ENCODE data around the gene ROR2.

The ROR2 gene

DNA sequence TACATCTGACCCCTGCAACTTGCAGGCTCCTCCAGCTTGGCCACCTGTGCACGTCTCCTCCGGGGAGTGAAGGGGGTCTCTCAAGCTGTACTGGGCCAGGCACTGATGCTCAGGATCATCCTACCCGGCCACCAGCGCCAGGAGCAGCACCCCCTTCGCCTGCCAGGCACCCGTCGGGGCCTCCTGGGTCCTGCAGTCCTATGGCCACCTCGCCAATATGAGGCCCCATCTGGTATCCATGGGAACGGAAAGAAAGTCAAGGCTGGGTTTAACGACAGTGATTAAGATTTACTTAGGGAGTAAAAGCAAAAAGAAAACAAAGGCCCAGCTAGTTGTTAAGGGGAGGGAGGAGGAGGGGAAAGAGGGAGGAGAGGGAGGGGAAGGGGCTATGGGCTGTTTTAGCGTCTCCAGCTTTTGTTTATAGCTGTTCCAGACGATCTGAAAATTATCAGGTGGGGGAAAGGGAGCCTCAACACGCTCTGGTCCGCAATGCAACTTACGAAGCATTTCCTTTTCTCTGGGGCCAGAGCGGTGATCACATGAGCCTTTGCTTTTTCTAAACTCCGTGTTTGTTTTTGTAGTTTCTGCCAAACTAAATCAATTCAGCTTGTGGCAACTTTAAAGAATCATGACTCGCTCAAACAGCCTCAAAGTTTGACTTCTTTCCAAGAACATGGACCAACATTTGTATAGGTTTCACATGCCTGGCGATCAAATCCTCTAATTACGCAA is 132.4 kb downstream of the ROR2 start:
- DNase-seq (ENCODE audit: low read depth in 2 of 2), result no peak

DNA sequence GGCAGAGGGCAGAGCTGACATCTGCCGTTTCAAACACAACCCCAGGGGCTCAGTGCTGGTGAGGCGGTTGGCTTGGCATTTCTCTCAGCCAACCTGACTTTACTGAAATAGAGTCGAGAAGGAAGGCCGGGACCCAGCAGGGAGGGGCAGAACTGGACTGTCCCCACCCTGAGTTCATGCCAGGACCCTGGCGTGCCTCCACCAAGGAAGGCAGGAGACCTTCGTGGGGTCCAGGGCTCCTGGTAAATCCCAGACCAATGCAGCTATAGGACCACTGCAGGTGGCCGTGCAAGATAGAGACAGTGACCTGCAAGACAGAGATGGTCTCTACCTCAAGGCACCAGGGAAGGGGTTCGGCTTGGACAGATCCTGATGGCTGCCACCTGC is 132.9 kb downstream of the ROR2 start:
- DNase-seq (ENCODE audit: low read depth in 2 of 2), result no peak

DNA sequence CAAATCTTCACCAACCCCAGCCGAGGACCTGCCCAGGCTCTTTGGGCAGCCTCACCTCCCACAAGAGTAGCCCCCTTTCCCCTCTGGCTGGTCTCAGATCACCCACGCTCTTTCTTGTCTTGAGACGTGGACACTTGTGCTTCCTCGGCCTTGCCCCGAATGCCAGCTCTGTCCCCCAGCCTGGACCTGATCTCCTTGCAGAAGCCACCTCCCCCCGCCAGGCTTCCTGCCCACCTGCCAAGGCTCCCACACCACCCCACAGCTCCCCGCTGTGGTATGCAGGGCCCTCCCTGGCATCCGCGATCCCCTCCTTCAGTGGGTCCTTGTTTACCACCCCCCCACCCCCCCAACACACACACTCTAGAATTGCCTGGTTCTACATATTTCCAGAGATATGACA is 133.7 kb downstream of the ROR2 start:
- no peak for DNase-seq (ENCODE audit: low read depth in 2 of 2)

DNA sequence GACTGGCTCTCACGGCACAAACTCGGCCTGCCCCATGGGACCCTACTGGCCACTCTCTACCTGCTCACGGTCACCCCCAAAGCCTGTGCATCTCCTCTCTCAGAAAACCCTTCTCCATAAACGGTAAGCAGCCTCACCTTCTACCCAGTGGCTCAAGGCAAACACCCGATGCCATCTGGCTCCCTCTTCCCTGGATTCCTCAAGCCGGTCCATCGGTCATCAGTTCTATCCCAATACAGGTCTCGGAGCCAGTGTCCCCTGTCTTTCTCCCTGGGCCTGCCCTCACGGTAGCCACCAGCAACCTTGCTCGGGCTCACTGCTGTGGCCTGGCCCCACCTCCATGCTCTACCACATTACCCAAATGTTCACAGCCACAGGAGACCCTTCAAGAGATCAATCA is 134.1 kb downstream of the ROR2 start:
- DNase-seq (ENCODE audit: low read depth in 2 of 2), result no peak

DNA sequence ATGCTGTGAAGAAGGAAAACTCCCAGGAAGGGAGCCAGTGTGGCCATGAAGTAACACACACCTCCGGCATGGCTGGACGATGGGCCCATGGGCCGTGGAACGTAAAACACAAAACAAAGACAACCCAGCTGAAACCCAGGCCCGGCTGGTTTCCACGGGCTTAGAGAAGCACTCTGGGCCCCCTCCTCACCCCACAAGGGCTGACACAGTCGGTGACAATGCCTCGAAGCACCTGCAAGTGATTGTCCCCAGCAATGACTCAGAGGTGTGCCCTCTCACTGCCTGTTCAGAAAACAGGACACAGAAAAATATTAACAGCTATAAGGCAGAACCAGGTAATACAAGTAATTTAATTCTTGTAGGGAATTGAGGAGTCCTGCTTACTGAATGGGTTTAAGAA is 135.3 kb downstream of the ROR2 start:
- DNase-seq (ENCODE audit: low read depth in 2 of 2), result no peak

DNA sequence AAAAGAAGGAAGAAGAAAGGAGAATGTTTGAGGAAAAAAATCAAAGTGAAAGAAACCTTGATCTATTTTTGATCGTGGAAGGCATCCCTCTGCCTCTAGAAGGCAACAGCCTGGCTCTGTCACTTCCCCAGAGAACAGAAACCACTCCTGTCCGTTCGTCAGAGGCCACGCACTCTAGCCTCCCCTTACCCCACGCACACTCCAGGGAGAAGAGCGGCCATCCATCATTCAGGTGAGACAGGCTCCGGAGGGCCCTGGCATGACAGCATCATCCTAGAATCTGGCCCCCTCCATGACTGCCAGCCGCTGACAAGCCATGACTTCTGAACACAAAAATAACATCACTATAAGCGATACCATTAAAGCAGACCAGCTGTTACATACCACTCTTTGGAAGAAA is 135.8 kb downstream of the ROR2 start:
- DNase-seq (ENCODE audit: low read depth in 2 of 2), result no peak

DNA sequence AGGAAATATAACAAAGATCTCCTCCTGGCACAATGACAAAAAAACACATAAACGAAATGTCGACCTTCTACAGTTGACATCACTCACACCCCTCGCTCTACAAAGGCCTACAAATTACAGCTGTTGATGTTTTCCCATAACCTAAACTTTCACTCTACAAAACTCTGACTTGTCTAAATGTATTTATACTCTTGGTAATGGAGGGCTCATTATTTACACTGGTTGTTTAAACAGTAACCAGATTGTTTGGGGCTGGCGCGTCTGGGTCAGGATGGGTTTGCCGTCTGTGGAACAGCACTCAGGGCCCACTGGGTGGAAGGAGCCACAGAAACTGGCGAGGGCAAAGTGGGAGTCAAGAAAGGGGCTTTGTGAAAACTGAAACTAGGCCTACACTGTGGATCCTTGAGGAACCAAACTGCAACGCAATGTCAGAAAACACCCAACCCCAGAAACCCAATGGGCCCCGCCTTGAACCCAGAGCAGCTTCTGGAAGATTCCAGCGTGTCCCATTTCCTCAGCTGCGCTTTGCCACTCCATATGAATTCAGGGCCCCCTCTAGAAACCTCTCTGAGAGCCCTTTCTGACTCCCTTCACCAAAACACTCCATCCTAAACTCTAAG is 136.7 kb downstream of the ROR2 start:
- no peak for DNase-seq (ENCODE audit: low read depth in 2 of 2)

DNA sequence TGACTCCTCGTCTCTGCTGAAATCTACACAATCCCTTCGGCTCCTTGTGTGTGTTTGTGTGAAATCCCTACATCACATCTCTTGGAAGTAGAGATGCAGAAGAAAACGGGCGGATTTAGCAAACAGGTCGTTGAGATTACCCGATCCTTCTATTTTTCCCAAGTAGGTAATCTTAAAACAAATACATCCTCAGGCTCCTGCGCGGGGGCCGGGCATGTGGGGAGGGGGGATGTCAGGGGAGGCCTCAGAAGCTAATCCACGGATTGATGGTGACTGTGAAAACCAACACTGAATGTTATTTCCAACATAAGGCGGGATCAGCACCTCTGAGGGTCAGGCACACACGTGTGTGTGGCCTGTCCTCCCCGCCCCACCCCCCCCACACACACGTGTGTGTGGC is 137.8 kb downstream of the ROR2 start:
- no peak for DNase-seq (ENCODE audit: low read depth in 2 of 2)

DNA sequence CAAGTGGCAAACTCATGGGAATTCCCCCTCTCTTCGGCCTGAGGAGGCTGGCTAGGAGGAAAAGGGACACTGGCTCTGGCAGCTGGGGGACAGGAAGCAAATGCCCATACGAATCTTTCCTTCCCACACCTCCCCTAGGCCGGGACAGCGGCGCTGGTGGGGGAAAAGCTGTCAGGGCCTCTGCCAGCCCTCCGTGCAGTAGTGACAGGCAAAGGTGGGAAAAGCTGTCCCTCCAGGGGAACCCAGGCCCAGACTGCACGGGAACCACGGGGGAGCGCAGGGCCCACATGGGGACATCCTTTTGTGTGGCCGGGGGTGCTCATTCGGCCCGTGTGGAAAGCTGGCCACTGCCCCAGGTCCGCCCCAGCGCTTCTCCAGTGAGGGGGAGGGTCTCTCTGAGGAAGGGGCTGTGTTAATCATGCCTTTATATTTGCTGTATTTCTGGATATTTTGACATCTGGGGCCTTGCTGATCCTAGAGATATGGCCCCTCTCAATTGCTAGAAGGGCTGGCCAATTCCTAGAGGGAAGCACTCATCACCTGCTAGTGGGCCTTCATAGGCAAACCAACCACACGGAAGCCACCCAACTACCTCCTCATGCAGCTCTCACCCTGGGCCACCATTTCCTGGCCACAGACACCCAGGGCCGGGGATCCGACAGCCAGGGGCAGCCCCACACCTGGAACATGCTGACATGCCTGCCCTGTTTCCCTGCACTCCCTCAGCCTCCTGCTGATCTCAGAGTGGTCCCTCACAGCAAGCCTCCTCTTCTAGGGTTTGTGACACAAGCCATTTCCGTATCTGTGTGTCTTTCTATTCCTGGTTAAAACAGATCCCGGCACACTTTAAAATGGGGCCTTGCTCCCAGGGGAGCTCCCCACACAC is 138.8 kb downstream of the ROR2 start:
- no peak for DNase-seq (ENCODE audit: low read depth in 2 of 2)

DNA sequence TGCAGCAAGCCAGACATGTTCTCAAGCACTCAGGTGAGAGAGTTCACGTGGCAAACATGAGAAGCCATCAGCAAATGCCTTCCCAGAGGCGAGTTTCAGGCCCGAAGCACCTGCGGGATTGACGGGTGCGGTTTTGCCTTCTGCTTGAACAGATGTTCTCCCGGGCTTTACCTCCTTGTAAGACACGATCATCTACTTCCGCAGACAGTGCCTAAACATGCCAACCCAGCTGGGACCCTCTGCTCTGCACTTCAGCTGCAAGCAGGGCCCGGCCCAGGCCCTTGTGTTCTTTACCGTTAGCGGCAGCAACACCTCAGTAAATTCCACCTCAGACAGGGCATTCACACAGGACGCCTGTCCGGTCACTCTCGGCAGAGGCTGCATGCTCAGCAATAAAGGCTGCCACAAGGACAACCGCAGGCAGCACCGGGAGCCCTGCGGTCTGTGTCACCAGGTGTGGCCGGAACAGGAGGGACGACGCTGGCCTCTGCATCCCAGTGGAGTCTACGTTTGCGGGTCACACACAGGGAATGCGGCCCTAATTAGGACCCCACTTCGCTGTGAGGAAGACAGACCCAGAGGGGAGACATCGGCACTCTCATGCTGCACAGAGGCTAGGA is 139.6 kb downstream of the ROR2 start:
- no peak for DNase-seq (ENCODE audit: low read depth in 2 of 2)

DNA sequence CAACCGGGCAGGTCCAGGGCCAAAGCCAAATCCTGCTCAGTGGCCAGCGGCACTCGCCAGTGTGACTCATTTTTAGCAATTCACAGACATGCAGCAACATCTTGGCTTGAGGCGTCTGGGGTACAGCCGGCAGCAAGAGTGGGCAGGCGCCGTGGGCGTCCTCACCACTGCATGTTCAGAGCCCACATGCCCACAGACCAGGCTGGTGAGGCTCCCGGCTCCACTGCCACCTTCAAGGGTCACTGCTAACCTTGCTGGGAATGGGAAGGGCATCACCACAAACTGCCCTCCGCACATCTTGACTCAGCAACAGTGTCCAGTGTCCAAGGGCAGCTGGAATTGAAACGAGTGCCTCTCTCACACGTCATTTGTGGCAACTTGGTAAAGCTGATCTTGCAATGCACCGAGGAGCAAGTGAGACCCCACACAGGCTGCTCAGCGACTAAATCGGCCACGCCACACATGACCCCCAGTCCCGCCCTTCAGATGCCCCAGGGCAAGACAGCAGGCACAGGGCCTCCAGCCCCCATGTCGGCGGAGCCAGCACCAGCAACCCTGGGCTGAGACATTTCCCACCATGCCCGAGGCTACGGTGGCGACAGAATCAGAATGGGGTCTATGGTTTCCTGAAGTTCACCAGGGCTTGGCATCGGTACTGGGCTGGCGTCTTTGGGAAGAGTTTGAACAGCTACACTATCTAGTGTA is 140.3 kb downstream of the ROR2 start:
- no peak for DNase-seq (ENCODE audit: low read depth in 2 of 2)

DNA sequence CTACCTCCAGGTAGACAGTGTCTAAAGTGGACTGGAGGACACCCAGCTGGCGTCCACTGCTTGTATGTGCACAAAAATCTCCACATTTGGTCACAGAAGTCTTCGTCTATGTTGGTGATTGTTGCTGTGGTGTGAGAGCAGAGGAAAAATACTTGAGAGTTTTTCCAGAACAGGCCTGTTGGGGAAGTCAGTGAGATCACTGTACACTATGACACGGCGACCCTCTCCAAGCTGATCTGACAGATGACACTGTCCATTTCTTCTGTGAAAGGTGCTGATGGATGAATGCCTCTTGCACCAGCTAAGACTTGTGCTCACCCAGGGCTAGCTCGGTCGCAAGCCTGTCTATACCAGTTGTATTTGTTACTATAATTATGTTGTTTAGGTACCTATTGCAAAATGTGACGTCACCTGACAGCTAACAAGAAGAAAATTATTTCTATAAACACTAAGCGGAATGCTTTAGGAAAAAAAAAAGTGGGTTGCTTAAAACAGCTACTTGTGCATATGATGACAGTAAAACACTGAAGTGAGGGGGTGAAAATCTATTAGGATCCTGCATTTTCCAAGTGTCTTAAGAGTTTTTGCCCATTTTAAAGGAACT is 142.3 kb downstream of the ROR2 start:
- DNase-seq (ENCODE audit: low read depth in 2 of 2), result no peak

DNA sequence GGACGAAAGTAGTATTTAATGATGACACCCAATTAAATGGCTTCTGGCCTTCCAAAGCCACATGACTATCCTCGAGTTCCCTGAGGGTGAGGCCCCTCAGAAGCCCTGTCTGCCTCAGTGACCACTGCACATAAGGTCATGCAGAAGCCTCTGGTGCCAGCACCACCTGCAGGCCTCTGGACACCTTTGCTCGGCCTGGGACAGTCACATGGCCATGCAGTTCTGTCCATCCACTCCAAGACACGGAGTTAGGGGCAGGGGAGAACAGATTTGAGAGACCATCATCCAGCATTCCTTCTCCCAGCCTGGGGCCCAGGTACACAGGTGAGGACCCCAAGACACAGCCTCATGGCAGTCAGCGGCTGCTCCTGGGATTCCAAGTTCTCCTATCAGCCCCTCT is 145.0 kb downstream of the ROR2 start:
- no peak for DNase-seq (ENCODE audit: low read depth in 2 of 2)

DNA sequence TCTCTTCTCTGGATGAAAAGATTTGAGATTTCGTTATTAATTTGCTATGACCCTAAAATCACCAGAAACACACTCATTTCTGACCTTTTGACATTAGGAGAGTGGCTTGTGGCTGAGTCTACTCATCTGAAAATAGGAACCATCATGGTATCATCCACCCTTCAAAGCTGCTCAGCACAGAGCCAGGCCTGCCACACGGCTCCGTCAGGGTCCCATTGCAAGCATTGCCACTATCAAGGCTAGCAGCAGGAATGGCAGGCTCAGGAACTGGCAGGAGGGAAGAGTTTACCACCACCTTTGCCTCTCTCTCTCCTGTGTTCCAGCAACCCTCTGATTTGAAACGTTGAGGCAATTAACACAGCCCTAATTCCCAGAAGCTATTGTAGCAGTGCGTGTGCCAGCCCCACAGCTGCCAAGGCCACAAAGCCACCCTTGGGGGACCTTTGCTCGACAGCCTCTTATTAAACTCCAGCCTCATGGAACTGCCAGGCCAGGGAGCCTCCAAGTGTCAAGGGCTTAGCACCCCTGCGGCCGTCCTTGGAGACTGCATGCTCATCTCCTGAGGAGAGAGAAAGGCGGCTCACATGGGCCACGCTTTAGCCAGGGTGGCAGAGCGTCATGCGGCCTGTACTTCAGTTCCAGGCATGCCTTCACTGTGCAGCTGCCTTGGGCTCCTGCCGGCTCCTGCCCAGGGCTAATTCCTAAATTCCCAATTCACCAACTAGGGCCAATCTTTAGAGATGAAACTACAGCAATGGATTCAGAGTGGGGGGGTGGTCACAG is 145.9 kb downstream of the ROR2 start:
- no peak for DNase-seq (ENCODE audit: low read depth in 2 of 2)

DNA sequence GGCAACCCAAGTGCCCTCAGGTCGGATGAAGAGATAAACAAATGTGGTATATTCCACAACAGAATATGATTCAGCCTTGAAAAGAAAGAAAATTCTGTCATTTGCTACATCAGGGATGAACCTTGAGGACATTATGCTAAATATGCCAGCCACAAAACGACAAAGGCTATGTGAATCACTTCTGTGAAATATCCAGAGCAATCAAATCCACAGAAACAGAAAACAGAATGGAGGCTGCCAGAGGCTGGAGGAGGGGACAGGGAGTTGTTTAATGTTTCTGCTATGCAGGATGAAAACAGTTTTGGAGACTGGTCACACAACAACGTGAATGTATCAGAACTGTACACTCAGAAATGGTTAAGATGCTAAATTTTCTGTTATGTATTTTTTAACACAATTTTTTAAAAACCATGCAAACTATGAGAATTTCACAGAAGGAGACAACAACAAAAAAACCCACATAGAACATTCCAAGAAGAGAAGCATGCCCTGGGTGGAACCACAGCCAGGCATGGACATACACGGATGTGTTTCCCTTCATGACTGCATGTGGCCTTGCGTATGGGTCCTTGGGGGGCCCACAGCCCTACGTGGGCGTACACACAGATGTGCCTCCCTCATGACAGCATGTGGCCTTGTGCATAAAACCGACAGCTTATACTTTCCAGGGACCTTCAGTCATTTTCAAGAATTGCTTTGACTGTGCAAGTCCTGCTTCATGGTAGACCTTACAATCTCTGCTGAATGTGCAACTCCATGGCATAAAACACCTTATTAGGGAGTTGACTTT is 146.7 kb downstream of the ROR2 start:
- DNase-seq (ENCODE audit: low read depth in 2 of 2), result no peak

DNA sequence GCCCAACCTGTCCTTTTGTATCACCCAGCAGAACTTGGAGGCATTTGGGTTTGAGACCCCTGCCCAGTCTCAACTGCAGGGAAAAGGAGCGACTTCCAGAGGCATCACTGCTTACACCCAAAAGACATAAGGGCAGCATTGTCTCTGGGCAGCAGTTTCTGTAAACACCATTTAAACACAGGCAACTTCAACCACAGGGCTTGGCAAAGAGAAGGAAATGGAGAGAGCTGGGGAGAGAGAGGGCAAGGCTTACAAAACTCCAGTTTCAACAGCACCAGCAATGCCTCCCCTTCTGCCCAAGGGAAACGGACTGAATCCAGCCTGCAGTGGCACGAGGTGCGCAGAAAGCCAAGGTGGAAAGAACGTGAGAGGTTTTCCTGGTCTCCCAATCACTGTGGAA is 147.6 kb downstream of the ROR2 start:
- no peak for DNase-seq (ENCODE audit: low read depth in 2 of 2)

DNA sequence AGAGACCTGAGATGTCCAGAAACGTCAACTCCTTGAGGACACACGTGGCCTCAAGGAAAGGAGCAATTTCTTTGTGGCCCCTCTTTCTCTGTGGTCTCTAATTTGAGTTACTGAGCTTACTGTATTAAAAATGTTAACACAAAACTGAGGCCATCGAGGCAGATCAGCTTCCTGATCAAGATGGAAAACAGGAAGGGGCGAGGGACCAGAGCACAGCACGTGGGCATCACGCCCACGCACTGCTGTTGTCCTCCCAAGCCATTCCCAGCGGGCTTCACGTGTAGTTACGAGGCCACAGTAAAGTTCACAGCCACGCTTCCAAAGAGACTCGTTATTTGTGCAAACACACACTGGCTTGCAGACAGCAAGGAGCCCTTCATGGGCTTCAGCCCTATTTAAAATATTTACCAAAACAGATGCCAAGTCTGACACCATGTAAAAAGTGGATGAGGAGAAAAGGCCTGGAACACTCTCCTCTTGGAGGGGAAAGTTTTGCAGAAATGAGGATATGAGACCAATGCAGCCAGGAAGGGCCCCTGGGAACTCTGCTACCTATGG is 149.5 kb downstream of the ROR2 start:
- no peak for DNase-seq (ENCODE audit: low read depth in 2 of 2)

DNA sequence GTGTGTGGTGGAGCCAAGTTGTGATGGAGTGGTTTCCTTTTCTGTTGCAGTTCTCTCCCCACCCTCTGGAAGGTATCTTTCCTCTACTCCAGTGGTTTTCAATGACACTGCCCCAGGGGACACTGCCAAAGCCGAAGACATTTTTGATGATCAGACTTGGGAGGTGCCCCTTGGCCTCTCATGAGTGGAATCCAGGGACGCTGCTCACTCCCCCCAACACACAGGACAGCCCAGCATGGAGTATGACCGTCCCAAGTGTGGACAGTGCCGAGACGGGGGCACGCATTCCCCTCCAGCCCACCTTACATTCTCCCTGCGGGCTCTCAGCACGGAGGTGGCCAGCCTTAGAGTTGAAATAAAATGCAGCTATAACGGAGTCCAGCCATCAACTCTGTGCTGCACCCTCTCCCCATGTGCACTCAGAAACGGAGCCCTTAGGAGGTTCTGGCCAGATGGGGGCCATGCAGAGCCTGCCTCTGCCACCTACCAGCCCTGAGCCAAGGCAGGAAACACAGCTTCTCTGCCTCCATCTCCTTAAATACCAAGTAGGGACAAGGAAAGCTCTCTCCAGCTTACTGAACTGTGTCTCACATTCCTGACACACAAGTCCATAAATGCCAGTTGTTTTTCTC is 150.8 kb downstream of the ROR2 start:
- DNase-seq (ENCODE audit: low read depth in 2 of 2), result no peak

Measured in stimulated activated CD8-positive, alpha-beta memory T cell treated with anti-CD3 and anti-CD28 coated beads, Interleukin-7, amount 100 ng/mL, for 1 hour (primary cell).